ENCODE measurements around the gene SPATS2L.

Gene SPATS2L

GRCh38 chr2:200379481-200380090 lies 73.1 kb downstream of the SPATS2L start:
- DNase-seq: no peak

- no peak for DNase-seq
Observed at GRCh38 chr2:200380091-200380561, 73.6 kb downstream of the SPATS2L start.

DNA sequence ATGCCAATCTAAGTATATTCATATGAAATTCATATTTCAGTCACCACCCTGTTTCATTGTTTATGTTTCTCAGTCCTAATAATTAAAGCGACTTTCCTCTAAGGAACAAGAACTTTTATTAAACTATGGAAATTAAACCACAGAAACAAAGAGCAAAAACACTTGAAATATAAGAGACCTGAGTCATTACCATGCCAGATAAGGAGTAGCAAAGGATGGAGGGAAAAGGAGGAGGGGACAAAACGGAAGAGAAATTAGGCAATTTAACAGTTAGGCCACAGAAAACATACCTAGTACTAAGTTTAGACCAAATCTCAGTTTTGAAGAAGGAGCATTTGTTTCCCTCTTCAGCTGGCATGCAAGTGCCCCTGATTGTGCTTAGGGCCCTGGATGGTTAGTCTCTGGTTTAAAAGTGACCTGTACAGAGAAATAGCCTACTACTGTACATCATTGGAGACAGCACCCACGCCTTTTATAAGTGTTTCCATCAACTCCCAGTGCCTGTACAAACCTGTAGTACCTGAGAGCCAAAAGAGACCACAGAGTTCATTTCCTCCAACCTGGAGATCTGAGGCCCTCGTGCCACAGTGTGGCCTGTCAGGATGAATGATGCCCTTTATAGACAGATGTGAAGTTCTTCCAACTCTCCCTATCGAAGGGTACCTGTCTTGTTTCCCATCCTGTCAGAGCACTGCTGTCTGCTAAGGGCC lies 74.5 kb downstream of the SPATS2L start:
- DNase-seq: no peak

DNA sequence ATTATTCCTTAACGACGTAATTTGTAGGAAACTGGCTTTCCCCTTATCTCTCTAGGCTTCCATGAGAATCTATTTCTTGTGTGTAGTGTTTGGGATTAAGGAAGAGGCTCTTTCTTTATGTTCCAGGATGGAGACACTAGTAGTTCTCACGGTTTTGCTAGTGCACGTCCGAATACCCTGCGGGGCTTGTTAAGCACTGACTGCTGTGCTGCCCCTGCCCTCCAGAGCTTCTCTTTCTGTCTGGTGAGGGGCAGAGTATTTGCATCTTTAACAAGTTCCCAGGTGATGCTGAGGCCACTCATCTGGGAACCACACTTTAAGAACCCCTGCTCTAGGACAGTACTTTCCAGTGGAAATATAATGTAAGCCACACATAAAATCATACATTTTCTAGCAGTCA lies 76.4 kb downstream of the SPATS2L start:
- no peak for DNase-seq

DNA sequence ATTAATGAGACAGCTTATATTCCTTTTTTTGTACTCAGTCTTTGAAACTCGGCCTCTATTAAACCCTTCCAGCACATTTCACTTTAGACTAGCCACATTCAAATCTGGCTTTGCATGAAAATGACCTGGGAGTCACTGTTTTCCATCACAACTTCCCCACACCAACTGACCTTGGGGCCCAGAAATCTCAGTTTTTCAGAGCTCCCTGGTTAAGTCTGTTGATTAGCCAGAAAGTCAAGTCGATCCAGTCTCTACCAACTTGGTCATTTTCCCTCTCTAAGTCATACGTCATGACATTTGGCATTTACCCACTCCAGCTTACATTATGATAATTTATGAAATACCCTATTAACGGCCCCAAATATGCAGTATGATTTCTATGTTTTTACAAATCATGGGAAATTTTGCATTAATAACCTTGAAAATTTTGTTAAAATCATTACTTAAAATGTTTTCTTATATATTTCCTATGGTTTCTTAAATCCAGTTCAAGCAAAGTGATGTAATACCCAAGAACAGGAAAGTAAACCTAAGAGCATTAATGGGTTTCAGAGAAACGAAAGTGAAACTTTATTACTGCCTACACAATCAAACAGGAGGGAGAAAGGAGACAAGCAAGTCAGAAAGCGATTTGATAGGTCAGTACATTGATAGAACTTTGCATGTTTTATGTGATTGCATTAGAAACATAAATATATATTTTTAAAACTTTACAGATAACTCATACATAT lies 77.1 kb downstream of the SPATS2L start:
- DNase-seq: no peak

DNA sequence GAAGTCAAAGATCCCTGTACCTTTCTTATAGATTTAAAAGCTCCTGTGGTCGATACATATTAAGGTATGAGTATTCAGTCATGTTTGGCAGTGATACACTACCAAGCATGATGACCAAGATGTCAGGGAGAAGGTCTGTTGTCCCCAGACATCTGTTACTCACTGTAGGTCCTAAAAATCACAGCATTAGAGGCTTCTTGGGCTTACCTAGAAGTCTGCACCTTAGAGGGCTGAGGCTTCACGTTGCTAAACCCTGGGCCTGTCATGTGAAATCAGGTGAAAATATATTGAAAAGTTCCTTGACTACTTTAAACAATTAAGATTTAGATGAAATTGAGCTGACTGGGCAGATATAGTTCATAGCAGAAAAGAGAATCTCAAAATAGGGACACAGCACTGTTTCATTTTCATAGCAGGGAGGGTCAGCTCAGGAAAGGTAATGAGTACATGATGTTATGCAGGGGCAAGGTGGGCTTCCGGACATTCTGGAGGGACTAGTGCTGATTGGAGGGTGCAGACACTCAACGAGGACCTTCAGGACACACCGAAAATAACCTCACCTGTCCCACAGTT lies 78.7 kb downstream of the SPATS2L start:
- DNase-seq: no peak

- no peak for DNase-seq
Observed at GRCh38 chr2:200393191-200393590, 86.7 kb downstream of the SPATS2L start.

GRCh38 chr2:200394045-200394444 lies 87.6 kb downstream of the SPATS2L start:
- DNase-seq: no peak

DNA sequence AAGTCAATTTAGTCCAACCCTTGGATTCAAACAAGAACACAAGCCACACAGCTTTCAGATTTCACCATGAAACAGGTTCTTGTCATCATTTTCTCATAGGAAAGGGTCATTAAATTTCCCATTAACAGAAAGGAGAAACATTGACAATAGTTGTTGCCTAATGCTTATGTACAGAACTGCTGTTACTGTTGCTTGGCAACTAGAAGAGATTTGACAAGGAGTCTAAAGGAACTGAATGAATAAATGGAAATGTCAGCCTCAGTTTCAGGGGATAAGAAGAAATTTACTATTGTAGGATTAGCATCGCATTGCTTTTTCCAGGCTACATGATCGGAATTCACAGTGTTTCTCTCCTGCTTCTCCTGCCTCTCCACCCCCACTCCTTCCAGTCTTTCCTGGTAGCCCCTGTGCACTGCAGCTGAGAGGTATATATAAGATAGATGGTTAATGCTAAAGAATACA lies 90.3 kb downstream of the SPATS2L start:
- no peak for DNase-seq

GRCh38 chr2:200397785-200398184 lies 91.3 kb downstream of the SPATS2L start:
- no peak for DNase-seq

DNA sequence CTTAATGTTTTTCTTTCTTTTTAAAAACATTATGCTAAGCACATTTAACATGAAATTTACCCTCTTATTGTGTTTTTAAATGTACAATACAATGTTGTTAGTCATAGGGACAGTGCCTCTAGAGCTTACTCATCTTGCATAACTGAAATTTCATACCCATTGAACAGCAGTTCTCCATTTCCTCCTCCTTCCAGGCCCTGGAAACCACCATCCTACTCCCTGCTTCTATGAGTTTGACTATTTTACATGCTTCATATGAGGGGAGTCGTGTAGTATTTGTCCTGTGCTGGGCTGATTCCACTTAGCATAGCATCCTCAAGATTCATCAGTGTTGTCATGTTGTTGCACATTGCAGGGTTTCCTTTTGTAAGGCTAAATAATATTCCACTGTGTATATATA lies 92.6 kb downstream of the SPATS2L start:
- DNase-seq: no peak

DNA sequence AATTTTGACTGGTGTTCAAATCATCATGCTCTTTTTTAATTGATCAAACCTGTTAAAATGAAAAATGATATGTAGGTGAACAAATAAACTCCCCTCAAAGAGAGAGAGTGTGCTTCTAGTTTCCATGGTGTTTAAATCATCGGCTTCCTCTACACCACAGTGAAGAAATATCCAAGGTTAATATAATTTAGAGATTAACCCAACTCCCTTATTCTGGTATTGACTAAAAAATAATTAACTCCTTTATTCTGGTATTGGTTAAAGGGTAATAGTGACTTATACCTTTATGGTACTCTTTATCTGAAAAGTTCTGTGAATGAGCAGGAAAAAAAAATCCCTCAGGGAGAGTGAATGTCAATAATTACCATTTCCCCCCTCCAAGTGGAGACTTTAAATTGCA lies 93.1 kb downstream of the SPATS2L start:
- no peak for DNase-seq

DNA sequence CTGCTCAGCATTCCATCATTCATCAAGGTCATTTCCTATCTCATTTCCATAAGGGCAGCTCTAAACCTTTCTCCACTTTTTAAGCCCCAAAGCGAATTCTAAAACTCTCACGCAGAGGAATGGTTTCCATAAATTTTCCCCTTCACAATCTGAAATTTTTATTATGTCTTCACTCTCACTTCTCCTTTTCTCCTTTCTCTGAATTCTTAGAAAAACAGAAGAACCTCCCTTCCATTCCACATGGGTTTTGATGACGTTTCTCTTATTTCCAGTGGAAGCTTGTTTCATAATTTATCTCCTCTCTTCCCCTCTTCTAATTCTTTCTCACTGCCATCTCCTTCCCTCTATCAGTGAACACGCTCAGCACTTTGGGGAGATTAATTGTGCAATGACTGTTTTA lies 97.3 kb downstream of the SPATS2L start:
- no peak for DNase-seq

DNA sequence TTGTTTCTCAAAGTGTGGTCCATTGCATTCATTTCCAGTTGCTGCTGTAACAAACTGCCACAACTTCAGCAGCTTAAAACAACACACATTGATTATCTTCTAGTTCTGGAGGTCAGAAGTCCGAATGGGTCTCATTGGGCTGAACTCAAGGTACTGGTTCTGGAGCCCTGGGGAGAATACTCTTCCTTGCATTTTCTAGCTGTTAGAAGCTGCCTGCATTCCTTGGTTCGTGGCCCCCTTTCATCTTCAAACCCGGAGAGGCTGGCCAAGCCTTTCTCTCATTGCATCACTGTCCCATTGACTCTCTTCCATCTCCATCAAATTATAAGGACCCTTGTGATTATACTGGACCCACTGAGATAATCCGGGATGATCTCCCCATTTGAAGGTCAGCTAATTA lies 98.1 kb downstream of the SPATS2L start:
- DNase-seq: no peak

GRCh38 chr2:200405599-200406298 lies 99.3 kb downstream of the SPATS2L start:
- no peak for DNase-seq

GRCh38 chr2:200406379-200406778 lies 99.9 kb downstream of the SPATS2L start:
- DNase-seq: no peak

- no peak for DNase-seq
Observed at GRCh38 chr2:200408428-200409316, 102.2 kb downstream of the SPATS2L start.

GRCh38 chr2:200411831-200412230 lies 105.3 kb downstream of the SPATS2L start:
- no peak for DNase-seq

DNA sequence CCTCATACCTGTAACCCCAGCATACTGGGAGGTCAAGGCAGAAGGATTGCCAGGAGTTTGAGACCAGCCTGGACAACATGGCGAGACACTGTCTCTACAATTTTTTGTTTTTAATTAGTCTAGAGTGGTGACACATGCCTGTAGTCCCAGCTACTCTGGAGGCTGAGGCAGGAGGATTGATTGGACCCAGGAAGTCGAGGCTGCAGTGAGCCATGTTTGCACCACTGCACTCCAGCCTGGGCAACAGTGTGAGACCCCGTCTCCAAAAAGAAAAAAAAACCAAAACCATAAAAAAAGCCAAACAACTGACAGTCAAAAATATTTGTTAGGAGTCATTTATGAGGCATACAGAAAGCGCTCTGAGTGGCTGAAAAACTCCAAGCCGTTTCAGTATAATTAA lies 107.9 kb downstream of the SPATS2L start:
- no peak for DNase-seq

DNA sequence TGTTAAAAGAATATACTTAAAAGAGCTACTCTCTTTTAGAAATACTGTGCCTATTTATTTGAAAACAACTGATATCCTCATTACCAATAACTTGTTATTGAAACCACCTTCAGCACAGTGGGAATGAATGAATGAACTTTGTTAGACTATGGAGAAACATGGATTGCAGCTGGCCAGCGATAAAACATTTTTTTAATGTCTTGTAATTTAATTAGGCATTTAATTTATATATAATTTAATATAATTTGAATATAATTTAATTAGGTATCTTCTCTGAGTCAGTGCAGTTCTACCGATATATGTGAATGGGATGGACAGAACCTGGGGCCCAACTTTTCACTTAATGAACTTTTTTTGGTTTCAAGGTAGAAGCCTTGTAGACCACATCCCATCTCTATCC lies 109.0 kb downstream of the SPATS2L start:
- DNase-seq: no peak

DNA sequence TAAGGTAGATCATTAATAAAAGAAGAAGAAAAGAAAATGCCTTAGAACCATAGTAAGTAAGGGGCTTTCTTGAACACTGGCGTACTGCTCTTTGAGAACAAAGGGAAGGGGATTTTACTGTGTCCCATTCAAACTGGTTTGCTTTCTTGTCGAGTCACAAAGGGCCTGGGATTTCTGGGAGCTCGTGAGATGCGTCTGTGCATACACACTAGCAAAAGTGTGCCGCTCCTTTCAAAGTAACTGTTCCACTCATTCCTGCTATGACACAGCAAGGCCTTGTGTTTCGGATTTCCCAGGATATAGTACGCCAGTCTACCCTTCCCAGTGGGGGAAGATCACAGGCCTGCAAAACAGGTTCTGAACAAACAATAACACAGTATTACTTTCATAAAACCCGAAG lies 110.4 kb downstream of the SPATS2L start:
- DNase-seq: no peak

- no peak for DNase-seq
Observed at GRCh38 chr2:200417366-200417765, 110.9 kb downstream of the SPATS2L start.
